Islet precursor cell (in vitro differentiated cells): Measurements from ENCODE around the gene FAM3B.

Experiments used
- DNase-seq: peaks from one replicate; pipeline ENCODE4 v3.0.0-alpha.2; 2018

The FAM3B gene

DNA sequence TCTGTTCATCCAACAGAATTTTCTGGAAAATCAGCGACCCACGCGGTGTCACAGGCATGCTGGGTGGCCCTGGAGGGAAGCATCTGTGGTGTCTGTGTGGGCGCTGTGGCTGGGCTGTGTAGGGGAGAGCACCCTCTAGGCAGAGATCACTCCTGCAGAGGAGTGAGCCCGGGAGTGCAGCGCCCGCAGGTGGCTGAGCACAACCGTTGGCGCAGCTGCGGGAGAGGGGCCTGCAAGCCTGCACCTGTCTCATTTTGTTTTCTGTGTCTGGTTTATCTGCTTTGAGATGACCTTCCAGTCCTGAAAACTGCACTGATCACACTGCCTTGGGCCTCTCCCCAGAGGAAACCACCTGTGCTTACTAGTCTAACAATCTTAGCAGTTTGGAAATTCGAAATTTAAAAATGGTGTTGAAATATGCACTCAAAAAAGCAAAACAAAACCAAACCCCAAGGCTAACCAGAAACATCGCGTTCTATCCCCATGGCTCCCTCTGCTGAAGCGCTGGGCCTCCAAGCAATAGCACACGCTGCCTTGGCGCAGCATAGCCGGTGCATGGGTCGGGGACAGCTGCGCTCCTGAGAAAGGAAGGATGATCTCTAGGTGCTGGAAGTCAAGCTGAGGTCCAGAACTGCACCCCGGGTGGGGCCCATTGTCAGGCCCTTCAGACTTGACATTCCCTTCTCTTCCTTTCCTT is 4.8 kb downstream of the FAM3B start:
- no peak for DNase-seq

DNA sequence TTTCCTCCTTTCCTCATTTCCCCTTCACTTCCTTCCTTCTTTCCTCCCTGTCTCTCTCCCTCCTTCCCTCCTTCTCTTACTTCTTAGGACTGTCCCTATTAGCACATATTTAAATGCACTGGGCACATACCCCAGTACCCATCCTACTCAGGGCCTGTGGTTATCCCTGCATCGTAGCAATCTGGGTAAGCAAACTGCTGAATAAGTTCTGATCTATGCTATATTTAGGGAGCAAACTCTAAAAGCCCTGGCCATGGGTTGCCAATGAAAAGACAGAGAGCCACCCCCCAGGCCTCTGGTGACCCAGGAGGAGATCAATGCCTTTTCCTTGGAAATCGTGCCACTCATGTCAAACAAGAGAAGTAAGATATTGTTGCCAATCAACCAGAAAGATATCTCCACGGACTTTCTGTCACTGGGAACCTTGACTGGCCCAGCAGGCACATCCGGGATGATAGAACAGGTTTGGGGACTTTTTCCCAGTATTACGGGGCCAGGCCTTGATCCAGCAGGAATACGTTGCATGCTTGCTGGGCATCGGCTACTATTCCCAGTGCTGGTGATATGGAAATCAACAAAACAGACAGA is 5.4 kb downstream of the FAM3B start:
- no peak for DNase-seq

DNA sequence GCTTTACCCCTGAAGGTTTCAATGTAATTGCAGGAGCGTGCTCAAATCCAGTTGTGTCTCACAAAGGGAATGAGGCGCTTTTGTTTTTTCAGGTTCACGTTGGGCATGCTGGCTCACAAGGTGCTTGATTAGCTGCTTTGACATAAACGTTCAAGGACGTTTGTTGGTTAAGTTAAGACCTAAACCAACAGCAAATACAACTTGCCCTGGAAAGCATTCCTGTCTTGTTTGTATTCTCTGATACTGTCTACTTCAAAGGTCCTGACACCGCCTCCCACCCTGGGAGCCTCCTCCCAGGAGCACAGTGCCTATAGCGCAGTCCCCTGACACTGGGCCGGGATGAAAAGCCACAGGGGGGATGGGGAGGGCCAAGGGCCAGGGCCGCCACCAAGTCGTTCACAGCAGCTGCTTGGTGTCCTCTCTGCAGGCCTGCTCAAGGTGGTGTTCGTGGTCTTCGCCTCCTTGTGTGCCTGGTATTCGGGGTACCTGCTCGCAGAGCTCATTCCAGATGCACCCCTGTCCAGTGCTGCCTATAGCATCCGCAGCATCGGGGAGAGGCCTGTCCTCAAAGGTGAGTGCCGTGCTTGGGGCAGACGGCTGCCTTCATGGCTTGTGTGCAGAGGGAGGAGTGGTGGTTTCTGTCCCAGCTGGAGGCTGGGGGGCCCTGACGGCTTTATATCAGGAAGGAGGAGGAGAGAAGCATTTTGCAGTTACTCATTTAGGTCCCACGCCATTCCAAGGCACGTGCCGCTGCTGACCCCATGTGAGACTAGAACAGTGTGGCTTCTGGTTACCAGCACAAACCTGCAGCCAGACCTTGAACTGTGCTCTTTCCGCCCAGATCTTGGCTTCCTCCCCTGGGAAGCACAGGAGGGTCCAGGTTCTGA is 6.1 kb downstream of the FAM3B start:
- DNase-seq: no peak

DNA sequence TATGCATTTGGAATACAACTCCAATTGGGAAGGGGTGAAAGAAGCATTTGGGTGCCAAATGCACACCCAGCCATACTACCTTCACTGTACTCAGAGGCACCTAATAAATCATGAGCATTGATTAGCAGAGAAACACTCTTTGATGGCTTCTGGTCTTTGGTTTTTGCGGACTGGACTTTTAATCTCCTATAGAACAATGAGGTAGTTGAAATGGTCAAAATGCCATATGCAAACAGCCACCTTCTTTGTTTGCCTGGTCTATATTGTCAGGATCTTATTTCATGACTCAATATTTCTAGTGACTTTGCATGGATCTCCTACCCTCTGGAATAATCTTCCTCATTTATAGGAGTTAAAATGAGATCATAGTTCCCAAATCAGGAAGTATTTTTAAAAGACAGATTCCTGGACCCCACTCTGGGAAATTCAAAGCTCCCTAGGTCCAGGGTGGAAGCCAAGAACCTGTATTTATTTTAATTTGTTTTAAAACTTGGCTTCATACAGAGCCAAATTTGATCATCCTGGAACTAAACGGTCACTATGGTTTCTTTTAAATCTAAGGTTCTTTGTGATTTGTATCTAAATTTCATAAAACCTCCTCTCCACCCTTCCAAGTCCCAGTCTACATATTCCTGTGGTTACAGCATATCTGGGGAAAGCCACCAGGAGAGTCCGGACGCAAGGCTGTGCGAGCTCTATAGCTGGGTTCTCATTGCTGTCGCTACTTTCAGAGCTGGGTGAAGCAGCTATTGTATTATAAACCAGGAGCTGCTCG is 8.7 kb downstream of the FAM3B start:
- no peak for DNase-seq

DNA sequence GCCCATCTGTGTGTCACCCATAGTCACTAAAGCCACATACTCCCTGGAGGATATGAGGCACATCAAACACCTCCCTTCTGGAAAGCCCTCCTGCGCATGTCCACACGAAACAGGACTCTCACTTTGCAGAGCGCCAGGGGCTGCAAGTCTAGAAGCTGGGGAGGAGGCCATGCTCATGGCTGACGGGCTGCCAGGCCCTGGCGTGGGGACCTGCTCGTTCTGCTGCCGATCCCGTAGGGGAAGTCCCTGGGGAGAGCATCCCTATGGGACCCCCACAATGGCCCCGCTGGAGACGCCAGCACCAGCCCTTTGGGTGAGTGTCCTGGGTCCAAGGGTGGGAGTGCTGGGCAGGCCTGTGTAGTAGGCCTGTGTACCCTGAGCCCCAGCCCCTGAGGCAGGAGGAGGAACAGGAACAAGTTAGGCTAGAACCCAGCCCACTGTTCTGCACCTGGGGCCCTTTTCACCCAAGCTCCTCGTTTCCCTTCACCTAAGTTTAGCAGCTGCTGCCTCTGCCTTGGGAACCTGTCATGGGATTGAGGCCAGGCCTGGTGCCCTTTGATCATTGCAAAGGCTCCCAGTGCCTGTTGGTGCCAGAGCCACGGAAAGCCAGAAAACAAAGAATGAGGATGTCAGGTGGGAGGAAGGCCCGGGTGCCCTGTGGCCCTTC is 9.9 kb downstream of the FAM3B start:
- no peak for DNase-seq

DNA sequence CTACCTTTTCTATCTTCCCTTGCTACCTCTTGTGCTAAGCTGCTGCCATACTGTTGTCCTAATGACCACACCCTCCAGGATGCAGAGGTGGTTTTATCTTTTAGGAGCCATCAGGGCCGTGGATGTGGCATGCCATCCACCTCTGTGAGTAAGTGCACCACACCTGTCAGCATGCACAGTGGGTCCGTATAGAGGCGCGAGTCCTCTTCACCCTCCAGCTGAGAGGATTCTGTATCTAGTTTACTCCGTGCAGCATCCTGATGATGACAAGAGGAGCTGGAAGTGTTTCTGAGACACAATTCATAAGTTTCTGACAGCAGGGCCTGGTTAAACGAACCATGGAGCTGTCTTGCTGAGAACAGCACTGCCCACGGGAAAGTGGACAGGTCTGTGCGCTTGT is 11.2 kb downstream of the FAM3B start:
- no peak for DNase-seq

DNA sequence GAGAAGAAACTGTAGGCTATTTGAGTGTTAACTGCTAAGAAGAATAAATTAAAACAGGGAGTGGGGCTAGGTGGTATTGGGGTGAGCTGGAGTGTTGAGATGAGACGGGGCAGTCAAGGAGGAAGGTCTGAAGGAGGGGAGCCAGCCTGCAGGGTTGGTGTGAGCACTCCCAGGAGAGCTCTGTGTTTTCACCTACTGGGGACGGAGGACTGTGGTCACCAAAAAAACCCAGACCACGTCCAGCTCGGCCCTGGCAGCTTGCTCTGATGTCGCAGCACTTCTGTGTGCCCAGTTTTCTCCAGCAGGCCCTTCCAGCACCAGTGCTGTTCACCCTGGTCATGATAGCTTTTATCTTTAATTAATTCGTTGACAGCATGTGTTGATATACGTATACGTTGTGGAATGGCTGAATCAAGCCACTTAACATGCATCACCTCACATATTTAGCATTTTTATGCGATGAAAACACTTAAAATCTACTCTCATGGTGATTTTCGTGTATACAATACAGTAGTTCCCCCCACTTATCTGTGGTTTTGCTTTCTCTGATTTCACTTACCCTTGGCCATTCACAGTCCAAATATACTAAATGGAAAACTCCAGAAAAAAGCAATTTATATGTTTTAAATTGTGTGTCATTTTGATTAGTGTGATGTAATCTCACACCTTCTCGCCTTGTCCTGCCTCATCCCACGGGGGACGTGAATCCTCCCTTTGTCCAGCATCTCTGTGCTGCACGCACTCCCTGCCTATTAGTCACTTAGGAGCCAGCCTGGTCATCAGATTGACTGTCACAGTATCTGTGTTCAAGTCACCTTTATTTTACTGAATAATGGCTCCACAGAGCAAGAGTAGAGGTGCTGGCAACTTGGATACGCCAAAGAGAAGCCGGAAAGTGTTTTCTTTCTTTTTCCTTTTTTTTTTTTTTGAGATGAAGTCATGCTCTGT is 12.3 kb downstream of the FAM3B start:
- DNase-seq: no peak

DNA sequence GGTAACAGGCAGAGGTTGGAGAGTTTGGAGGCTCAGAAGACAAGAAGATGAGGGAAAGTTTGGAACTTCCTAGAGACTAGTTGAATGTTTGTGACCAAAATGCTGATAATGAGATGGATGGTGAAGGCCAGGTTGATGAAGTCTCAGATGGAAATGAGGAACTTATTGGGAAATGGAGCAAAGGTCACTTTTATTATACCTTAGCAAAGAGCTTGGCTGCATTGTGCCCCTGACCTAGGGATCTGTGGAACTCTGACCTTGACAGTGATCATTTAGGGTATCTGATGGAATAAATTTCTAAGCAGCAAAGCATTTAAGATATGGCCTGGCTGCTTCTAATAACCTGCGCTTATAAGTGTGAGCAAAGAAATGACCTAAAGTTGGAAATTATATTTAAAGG is 17.2 kb downstream of the FAM3B start:
- DNase-seq: no peak

DNA sequence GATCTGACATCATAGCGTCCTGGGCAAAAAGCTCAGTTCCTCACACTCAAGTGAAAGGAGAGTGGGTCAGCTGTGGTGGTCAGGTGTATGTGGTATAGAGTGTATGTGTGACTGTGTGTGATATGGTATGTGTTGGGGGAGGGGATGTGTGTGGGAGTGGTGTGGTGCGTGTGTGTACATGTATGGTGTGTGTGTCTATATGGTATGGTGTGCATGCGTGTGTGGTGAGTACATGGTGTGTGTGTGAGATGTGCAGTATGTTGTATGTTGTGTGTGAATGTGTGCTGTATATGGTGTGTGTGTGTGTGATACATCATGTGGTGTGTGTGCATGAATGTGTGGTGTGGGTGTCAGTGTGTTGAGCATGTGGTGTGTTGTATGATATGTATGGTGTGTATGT is 20.9 kb downstream of the FAM3B start:
- no peak for DNase-seq

DNA sequence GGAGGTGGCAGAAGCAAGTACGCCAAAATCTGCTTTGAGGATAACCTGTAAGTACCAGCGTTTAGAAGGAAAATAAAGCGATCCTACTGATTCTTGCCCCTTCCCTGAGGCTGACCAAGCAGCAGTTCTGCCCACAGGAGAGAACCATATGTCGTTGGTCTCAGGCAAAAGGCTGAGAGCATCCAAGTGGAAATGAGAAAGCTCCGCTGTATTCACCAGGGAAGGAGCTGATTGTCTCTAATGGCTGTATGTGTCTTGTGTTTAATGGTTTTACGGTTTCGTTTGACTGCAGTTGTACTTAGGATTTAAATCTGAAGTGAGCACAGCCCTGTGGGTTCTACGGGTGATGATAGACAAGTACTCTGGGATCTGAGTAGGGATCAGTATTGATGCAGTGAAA is 21.9 kb downstream of the FAM3B start:
- DNase-seq: no peak

DNA sequence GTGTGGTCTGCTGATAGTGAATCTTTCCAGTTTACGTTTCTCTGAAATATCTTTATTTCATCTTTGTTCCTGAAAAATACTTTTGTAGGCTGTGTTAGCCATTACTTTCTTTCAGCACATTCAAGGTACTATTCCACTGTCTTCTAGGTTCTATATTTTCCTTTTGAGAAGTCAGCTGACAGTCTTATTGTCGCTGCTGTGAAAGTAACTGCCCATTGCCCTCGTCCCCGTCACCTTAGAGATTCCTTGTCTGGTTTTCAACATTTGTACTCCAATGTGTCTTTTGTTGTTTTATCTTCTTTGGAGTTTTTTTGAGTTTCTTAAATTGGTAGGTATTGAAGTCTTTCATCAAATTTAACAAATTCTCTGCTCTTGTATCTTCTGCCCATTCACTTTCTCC is 25.4 kb downstream of the FAM3B start:
- DNase-seq: no peak

DNA sequence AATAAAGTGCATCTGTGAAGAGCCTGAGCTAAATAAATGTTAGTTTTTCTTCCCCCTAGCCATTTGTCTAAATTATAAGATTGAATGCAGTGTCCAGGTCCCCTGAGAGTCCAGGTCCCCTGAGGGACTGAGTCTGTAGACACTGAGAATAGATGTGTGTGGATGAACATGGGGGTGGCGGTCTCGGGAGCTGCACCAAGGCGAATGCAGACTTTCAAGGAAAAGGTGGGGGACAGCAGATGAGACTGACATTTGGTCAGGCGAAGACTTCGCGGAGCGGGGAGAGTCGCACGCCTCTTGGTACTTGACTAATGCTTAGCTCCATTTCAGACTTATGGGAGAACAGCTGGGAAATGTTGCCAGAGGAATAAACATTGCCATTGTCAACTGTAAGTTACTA is 27.5 kb downstream of the FAM3B start:
- no peak for DNase-seq

DNA sequence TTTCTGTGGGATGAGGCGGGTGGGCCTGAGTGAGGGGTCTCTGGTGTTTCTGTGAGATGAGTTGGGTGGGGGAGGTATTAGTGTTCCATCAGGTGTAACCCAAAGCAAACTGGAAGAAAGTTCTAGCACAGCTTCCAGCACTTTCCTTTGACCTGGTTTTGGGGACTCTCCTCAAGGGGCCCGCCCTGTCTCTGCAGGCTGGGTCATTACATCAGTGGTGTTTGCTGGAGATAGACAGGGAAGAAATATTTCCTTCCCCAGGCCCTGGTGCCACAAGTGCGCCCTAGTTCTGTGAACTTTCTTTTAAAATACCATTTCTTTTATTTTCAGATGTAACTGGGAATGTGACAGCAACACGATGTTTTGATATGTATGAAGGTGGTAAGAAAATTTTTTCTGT is 28.8 kb downstream of the FAM3B start:
- no peak for DNase-seq

DNA sequence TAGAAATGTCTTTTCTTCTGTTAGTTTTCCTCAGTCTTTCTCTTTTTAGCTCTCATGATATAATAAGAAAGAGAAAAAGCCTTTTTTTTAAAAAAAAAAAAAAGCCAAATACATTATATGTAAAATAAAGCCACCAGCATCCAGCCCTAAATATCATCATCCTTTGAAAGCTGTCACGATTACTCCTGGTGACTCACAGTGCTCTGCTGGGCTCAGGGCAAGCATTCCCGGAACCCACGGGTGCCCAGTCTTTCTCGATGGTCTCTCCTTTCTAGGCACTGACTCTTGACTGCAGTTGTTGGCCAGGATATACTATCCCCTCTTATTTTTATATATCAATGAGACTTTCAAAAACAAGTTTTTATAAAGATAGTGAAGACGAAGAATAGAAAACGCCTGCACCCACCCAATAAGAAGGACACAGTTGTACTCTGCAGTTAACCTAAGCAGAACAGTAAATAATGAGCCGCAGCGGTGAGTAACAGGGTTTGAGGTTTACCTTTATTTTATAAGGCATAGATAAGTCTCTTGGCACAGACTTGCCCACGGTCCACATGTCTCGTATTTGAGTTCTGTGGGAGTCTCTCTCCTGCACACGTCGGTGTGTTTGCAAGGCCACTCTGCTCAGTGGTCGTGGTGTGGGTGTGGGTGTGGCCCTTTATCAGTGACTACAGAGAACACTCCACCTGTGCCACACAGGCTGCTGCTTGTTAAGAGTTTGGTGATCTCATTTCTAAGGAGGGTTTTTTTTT is 29.5 kb downstream of the FAM3B start:
- DNase-seq: no peak

DNA sequence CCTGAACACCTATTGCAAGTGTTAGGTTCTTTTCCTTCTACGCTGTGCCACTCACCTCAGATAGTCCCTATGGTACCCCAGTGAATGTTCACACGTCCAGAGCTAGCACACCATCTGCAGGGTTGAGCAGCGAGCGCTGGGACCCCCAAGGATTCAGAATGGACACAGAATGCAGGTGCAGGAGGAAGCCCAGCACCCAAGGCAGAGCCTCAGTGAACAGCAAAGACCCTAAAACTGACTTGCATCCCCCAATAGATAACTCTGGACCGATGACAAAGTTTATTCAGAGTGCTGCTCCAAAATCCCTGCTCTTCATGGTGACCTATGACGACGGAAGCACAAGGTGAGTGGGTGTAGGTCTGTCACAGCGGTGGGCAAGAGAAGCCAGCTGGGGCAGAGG is 30.2 kb downstream of the FAM3B start:
- no peak for DNase-seq

DNA sequence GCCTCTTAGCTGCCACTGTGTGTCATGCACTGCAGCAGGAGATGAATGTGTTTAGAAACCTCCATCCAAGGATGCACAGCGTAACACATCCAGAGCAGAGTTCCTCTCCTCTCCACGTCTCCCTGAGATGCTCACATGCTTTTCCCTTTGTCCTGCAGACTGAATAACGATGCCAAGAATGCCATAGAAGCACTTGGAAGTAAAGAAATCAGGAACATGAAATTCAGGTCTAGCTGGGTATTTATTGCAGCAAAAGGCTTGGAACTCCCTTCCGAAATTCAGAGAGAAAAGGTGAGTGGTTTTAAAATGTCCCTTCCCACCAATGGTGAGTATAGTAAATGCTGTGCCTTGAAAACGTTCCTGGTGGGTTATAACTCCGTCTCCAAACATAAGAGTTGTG is 31.8 kb downstream of the FAM3B start:
- no peak for DNase-seq

DNA sequence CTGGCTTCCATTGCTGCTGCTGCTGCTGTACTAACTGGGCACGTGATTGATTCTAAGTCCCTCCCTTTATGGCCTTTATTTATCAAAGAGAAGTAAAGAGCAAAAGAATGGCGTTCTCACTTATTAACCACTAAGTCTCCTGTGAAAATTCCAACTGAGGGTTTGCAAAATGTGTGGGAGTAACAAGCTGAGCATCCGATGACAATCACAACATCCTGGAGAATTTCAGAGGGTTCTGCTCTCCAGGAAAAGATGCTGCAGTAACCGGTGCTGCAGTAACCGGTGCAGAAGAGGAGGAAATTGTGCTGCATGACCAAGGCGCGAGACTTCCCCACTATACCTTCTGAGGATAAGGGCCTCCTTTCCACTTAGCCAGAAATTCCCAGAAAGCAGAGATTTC is 32.5 kb downstream of the FAM3B start:
- no peak for DNase-seq

DNA sequence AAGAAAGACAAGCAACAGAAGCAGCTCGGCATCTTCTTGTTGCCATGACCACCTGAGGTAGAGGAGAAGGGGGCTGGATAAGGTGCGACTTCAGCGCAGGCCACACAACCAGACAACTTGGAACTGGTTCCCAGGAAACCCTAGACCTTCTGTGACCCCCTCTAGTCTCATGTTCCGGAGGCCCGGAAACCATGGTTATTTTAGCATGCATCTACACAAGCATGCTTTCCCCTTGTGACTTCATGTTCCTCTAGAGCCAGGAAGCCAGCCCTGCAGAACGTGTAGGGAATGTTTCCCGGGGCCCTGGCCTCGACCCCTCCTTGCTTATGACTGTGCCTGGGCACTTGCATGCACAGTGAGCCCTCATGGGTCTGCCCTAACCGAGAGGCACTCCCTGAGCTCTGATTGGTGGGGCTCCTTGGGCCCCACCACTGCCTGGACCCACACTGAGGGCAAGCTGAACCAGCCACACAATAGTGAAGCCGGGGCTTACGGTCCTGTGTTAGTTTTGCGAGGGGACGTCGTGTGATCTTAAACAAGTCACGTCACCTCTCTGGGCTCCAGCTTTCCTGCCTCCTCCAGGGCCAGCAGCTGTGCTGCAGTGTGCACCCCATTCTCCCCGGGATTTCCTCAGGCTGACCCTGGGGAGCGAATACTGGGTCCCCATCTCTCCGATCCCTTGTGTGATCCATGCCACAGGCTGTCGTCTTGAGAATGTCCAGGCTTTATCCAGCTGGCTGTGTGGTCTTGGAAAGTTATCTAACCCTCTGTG is 33.2 kb downstream of the FAM3B start:
- DNase-seq: no peak

DNA sequence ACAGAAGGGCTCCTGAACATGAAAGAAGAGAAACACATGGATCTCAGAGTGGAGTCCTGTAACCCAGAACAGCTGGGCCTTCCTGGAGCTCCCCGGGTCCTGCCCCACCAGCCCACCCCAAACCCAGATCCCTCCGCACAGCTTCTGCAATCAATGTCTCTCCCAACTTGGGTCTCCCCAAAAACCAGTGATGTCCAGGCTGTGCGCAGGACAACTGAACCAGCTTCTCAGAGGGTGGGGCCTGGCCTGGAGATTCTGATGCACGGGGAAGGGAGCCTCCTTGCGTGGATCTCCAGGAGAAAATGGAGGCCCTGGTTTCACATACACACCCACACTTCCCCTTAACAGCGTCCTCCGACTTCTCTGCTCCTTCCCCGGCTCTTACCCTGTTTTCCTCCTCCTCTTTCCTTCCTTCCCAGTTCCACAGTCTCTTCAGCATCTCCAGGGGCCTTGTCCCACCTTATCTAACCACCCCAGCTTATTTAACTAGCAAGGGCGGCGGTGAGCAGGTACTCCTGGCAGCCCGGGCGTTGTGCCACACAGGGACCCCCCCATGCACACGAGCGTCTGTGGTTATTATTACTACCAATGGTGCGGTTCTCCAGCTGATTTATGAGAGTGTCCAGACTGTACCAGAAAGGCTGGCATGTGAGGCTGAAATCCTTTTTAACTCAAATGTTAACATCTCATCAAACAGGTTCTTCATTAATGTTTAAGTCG is 34.0 kb downstream of the FAM3B start:
- DNase-seq: no peak
